ENCODE measurements around the gene MYO1F.

- TF ChIP-seq POLR2A (IDR thresholded peaks at IDR 0.05) (no peak), CTCF (IDR thresholded peaks at IDR 0.05) (no peak), EP300 (IDR thresholded peaks at IDR 0.05; ENCODE audit: low read depth) (no peak)
Measured at GRCh38 chr19:8611391-8611876, 34.2 kb upstream of the MYO1F start.

All from transverse colon (tissue), 3 donors.